Measurements from ENCODE around the gene ZNF319.

DNA sequence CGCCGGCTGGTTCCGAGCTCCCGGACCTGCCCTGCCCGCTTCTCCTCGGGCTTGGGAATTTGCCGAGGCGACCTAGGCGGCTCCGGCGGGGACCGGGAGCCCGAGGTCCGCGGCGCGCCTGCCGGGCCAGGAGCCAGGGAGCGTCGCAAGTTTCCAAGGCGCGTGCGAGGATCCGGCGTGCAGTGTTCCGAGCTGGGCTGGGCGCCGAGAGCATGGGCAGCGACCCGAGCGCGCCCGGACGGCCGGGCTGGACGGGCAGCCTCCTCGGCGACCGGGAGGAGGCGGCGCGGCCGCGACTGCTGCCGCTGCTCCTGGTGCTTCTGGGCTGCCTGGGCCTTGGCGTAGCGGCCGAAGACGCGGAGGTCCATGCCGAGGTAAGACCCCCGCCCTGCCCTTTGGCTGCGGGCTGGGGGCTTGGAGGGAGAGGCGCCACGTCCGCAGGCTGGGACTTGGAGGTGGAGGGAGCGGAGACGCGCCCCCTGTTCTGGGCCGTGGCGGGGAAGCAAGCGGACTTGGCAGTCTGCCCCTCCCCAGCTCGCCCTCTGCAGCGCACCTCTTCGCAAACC, 25.8 kb upstream of the ZNF319 start:
- TF ChIP-seq POLR2AphosphoS5 (IDR thresholded peaks at IDR 0.05; ENCODE audit: low read depth, low read length) (no peak), POLR2A (IDR thresholded peaks at IDR 0.05; ENCODE audit: low read depth, low read length) (no peak), SPI1 (IDR thresholded peaks at IDR 0.05; ENCODE audit: low read depth, low read length) (no peak)
